GM23338 (cell line): ENCODE measurements around the gene AGXT.

Source experiments
- CREB1 ChIP-seq: fragments of 250-450 bp; sonication (Bioruptor Pico); IDR thresholded peaks from 2 replicates; pipeline ENCODE4 v1.5.0; 2020; ENCODE audit warnings: low read depth, mild to moderate bottlenecking, moderate library complexity
- EZH2 ChIP-seq: fragments of 200-600 bp; sonication (generic); IDR thresholded peaks from one replicate; pipeline ENCODE4 v1.8.0; 2017; ENCODE audit warnings: antibody characterized with exemption, mild to moderate bottlenecking, low read depth; ENCODE audit not compliant: unreplicated experiment
- EZH2phosphoT487 ChIP-seq: fragments of 200-600 bp; sonication (generic); IDR thresholded peaks from one replicate; pipeline ENCODE4 v1.8.1; 2018; ENCODE audit warnings: antibody characterized with exemption; ENCODE audit not compliant: unreplicated experiment
- JUNB ChIP-seq: IDR thresholded peaks from one replicate; pipeline ENCODE4 v1.6.1; 2016; ENCODE audit warnings: antibody characterized with exemption; ENCODE audit not compliant: unreplicated experiment
- NANOG ChIP-seq: IDR thresholded peaks from 2 replicates; pipeline ENCODE4 v1.6.1; 2016; ENCODE audit warnings: antibody characterized with exemption, borderline replicate concordance
- POLR2AphosphoS5 ChIP-seq: IDR thresholded peaks from 2 replicates; pipeline ENCODE4 v1.6.1; 2016; ENCODE audit warnings: antibody characterized with exemption, low read depth
- STAT1 ChIP-seq: IDR thresholded peaks from one replicate; pipeline ENCODE4 v1.6.1; 2016; ENCODE audit warnings: antibody characterized with exemption; ENCODE audit not compliant: unreplicated experiment
- ZNF114 ChIP-seq: fragments of 250-450 bp; sonication (Bioruptor Pico); IDR thresholded peaks from 2 replicates; pipeline ENCODE4 v1.5.0; 2020; ENCODE audit warnings: mild to moderate bottlenecking, moderate library complexity
- ZNF331 ChIP-seq: fragments of 250-450 bp; sonication (Bioruptor Pico); IDR thresholded peaks from 2 replicates; pipeline ENCODE4 v1.5.0; 2020; ENCODE audit warnings: low read depth, mild to moderate bottlenecking, moderate library complexity
- TF ChIP-seq, protein P1 (sequence below), 2 experiments: fragments of 200-600 bp in 1 of 2; sonication (generic) in 1 of 2; conservative IDR thresholded peaks; 2 replicates each; pipeline versions ENCODE4 v1.5.1 to v1.6.1; 2016 to 2017; ENCODE audit warnings: antibody characterized with exemption in 2 of 2, low read depth in 2 of 2, mild to moderate bottlenecking in 2 of 2, moderate library complexity in 1 of 2
- TF ChIP-seq, protein P2 (sequence below): IDR thresholded peaks from 2 replicates; pipeline ENCODE4 v1.6.1; 2016; ENCODE audit warnings: antibody characterized with exemption
- TF ChIP-seq, protein P3 (sequence below): IDR thresholded peaks from one replicate; pipeline ENCODE4 v1.6.1; 2018; ENCODE audit warnings: antibody characterized with exemption; ENCODE audit not compliant: unreplicated experiment
- TF ChIP-seq, protein P4 (sequence below): fragments of 250-450 bp; sonication (Bioruptor Pico); IDR thresholded peaks from 2 replicates; pipeline ENCODE4 v1.5.0; 2020; ENCODE audit warnings: mild to moderate bottlenecking, moderate library complexity

DNA sequence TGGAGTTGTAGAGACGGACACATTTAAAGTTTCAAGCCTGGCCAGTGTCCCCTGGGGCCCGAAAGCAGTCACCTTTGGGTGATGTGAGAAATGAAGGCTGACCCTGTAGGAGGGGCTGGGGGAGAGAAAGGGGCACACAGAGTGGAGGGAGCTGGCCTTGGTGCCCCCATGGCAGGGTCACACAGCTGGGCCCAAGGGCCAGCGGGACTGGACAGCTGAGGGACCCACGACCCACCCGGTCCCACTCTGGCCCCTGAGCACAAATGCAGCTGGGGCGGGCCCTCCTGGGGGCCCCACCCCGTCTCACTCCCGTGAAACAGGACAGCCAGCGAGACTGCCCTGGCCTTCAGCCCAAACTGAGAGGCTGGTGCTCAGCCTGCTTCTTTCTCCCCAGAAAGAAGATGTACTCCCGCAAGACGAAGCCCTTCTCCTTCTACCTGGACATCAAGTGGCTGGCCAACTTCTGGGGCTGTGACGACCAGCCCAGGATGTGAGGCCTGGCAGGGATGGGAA lies 6.1 kb downstream of the AGXT start:
- TF ChIP-seq, protein P1, sequence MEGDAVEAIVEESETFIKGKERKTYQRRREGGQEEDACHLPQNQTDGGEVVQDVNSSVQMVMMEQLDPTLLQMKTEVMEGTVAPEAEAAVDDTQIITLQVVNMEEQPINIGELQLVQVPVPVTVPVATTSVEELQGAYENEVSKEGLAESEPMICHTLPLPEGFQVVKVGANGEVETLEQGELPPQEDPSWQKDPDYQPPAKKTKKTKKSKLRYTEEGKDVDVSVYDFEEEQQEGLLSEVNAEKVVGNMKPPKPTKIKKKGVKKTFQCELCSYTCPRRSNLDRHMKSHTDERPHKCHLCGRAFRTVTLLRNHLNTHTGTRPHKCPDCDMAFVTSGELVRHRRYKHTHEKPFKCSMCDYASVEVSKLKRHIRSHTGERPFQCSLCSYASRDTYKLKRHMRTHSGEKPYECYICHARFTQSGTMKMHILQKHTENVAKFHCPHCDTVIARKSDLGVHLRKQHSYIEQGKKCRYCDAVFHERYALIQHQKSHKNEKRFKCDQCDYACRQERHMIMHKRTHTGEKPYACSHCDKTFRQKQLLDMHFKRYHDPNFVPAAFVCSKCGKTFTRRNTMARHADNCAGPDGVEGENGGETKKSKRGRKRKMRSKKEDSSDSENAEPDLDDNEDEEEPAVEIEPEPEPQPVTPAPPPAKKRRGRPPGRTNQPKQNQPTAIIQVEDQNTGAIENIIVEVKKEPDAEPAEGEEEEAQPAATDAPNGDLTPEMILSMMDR (conservative IDR thresholded peaks at IDR 0.05; ENCODE audit: low read depth in 2 of 2) = no peak
- TF ChIP-seq POLR2AphosphoS5 (no peak), EZH2 (no peak), ZNF114 (CRISPR knock-in tag) (no peak), STAT1 (no peak), NANOG (no peak), EZH2phosphoT487 (no peak), CREB1 (CRISPR knock-in tag) (no peak), ZNF331 (CRISPR knock-in tag) (no peak), JUNB (no peak)
- TF ChIP-seq, protein P2, sequence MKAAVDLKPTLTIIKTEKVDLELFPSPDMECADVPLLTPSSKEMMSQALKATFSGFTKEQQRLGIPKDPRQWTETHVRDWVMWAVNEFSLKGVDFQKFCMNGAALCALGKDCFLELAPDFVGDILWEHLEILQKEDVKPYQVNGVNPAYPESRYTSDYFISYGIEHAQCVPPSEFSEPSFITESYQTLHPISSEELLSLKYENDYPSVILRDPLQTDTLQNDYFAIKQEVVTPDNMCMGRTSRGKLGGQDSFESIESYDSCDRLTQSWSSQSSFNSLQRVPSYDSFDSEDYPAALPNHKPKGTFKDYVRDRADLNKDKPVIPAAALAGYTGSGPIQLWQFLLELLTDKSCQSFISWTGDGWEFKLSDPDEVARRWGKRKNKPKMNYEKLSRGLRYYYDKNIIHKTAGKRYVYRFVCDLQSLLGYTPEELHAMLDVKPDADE = no peak
- TF ChIP-seq, protein P3, sequence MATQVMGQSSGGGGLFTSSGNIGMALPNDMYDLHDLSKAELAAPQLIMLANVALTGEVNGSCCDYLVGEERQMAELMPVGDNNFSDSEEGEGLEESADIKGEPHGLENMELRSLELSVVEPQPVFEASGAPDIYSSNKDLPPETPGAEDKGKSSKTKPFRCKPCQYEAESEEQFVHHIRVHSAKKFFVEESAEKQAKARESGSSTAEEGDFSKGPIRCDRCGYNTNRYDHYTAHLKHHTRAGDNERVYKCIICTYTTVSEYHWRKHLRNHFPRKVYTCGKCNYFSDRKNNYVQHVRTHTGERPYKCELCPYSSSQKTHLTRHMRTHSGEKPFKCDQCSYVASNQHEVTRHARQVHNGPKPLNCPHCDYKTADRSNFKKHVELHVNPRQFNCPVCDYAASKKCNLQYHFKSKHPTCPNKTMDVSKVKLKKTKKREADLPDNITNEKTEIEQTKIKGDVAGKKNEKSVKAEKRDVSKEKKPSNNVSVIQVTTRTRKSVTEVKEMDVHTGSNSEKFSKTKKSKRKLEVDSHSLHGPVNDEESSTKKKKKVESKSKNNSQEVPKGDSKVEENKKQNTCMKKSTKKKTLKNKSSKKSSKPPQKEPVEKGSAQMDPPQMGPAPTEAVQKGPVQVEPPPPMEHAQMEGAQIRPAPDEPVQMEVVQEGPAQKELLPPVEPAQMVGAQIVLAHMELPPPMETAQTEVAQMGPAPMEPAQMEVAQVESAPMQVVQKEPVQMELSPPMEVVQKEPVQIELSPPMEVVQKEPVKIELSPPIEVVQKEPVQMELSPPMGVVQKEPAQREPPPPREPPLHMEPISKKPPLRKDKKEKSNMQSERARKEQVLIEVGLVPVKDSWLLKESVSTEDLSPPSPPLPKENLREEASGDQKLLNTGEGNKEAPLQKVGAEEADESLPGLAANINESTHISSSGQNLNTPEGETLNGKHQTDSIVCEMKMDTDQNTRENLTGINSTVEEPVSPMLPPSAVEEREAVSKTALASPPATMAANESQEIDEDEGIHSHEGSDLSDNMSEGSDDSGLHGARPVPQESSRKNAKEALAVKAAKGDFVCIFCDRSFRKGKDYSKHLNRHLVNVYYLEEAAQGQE = no peak
- TF ChIP-seq, protein P4, sequence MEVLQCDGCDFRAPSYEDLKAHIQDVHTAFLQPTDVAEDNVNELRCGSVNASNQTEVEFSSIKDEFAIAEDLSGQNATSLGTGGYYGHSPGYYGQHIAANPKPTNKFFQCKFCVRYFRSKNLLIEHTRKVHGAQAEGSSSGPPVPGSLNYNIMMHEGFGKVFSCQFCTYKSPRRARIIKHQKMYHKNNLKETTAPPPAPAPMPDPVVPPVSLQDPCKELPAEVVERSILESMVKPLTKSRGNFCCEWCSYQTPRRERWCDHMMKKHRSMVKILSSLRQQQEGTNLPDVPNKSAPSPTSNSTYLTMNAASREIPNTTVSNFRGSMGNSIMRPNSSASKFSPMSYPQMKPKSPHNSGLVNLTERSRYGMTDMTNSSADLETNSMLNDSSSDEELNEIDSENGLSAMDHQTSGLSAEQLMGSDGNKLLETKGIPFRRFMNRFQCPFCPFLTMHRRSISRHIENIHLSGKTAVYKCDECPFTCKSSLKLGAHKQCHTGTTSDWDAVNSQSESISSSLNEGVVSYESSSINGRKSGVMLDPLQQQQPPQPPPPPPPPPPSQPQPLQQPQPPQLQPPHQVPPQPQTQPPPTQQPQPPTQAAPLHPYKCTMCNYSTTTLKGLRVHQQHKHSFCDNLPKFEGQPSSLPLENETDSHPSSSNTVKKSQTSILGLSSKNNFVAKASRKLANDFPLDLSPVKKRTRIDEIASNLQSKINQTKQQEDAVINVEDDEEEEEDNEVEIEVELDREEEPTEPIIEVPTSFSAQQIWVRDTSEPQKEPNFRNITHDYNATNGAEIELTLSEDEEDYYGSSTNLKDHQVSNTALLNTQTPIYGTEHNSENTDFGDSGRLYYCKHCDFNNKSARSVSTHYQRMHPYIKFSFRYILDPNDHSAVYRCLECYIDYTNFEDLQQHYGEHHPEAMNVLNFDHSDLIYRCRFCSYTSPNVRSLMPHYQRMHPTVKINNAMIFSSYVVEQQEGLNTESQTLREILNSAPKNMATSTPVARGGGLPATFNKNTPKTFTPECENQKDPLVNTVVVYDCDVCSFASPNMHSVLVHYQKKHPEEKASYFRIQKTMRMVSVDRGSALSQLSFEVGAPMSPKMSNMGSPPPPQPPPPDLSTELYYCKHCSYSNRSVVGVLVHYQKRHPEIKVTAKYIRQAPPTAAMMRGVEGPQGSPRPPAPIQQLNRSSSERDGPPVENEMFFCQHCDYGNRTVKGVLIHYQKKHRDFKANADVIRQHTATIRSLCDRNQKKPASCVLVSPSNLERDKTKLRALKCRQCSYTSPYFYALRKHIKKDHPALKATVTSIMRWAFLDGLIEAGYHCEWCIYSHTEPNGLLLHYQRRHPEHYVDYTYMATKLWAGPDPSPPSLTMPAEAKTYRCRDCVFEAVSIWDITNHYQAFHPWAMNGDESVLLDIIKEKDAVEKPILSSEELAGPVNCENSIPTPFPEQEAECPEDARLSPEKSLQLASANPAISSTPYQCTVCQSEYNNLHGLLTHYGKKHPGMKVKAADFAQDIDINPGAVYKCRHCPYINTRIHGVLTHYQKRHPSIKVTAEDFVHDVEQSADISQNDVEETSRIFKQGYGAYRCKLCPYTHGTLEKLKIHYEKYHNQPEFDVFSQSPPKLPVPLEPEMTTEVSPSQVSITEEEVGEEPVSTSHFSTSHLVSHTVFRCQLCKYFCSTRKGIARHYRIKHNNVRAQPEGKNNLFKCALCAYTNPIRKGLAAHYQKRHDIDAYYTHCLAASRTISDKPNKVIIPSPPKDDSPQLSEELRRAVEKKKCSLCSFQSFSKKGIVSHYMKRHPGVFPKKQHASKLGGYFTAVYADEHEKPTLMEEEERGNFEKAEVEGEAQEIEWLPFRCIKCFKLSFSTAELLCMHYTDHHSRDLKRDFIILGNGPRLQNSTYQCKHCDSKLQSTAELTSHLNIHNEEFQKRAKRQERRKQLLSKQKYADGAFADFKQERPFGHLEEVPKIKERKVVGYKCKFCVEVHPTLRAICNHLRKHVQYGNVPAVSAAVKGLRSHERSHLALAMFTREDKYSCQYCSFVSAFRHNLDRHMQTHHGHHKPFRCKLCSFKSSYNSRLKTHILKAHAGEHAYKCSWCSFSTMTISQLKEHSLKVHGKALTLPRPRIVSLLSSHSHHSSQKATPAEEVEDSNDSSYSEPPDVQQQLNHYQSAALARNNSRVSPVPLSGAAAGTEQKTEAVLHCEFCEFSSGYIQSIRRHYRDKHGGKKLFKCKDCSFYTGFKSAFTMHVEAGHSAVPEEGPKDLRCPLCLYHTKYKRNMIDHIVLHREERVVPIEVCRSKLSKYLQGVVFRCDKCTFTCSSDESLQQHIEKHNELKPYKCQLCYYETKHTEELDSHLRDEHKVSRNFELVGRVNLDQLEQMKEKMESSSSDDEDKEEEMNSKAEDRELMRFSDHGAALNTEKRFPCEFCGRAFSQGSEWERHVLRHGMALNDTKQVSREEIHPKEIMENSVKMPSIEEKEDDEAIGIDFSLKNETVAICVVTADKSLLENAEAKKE = no peak
